HG03520 (cell line): ENCODE measurements around the gene SKP1.

ENCODE experiments used
- ATAC-seq: cut with Tn5 transposase; IDR thresholded peaks from one replicate; pipeline ENCODE4 v1.9.1; 2021; ENCODE audit warnings: mild to moderate bottlenecking, moderate library complexity; ENCODE audit not compliant: unreplicated experiment

Gene SKP1

DNA sequence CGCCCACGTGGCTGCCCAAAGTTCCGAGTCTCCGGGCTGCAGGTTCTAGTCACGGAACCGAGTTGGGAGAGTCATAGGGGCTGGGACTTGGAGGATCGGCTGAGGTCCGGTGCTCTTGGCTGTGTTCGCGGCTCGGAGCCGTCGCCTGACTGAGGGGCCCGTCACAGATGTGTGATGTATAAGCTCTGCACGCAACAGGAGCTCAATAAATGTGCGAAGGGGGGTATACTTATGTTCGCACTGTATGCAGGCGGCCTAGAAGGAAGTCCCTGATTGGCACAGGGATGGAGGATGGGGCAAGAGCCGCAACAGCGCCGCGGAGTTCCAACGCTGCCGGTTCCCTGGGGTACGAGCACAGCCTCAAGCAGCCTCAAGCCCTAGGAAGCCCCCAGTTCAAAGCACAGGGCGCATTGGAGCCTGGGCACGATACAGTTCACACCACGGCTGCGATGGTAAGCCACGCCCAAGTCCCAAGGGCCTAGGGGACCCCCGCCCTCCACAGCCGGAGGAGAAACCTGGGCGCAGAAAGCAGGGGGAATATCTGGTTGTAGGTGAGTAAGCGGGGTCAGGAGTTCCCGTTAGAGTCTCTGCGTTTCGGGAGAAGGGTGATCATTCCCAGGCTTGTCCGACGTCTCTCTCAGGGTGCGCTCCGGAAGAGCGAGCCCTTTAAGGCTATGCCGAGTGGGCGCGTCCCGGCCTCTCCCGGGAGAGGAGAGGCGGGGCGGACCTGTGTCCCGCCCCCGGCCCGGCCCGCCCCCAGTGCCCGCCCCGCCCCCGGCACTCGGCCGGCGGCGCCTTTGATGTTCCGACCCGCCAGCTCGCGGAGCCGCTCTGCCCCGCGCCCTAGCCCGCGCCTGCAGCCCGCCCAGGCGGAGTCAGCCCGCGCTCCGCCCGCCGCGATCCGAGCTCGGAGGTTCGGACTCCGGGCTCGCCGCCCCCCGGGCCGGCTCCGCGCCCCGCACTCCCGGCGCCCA lies 62.6 kb downstream of the SKP1 start, which contains the start of gene TCF7:
Gene TCF7, plus strand, starts transcription at position 780 of the 974 bp plus-strand sequence. CDS start 226 bp downstream, outside the sequence.
- peak; percentile 51 for ATAC-seq

DNA sequence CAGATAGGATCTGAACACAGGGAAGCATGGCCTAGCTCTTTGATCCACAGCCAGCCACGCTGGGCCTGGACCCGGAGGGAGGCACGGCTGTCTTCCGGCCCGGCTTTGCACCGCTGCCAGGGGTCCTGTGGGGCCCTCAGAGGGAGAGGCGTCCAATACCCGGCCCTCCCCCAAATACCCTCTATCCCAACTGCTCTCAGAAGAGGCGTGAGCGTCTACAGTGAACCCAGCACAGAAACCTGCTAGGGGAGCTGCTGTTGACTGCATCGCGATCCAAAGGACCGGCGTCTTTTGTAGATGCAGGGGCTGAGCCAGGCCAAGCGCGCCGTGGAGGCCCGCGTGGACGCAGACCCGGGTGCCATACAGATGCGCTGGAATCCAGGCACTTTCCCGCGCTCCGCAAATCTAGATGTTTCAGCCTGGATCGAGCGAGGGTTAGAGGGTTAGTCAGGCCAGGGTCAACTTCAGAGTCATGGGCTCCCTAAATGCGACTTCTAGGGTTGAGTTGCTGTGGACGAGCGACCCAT lies 63.3 kb downstream of the SKP1 start:
- ATAC-seq, result no peak

DNA sequence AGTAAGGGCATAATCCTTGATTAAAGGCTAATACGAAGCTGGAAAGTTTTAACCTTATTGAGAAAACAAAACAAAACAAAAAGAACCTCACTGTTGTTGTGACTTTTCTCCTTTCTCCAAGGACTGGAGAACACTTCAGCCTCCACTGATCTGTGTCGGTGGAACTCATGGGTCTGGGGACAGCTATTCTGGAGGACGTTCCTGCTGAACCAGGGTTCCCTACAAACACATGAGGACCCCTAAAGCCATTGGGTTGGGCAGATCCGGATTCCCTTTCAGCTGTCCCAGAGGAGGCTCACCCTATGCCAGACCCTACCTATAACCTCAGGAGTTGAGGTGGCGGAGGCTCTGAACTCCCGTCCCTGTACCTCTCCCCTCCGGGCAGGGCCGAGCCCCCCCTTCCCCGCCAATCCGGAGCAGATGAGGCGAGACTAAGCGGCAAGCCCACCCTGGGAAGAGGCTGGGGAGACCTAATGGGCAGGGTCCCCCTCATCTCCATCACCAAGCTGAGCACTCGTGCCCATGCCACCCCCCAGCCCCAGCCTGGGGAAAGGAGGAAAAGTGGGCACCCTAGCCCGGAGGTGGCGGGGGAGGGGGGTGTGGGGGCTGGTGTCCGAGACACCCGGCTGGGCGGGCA lies 63.9 kb downstream of the SKP1 start:
- ATAC-seq, result no peak

DNA sequence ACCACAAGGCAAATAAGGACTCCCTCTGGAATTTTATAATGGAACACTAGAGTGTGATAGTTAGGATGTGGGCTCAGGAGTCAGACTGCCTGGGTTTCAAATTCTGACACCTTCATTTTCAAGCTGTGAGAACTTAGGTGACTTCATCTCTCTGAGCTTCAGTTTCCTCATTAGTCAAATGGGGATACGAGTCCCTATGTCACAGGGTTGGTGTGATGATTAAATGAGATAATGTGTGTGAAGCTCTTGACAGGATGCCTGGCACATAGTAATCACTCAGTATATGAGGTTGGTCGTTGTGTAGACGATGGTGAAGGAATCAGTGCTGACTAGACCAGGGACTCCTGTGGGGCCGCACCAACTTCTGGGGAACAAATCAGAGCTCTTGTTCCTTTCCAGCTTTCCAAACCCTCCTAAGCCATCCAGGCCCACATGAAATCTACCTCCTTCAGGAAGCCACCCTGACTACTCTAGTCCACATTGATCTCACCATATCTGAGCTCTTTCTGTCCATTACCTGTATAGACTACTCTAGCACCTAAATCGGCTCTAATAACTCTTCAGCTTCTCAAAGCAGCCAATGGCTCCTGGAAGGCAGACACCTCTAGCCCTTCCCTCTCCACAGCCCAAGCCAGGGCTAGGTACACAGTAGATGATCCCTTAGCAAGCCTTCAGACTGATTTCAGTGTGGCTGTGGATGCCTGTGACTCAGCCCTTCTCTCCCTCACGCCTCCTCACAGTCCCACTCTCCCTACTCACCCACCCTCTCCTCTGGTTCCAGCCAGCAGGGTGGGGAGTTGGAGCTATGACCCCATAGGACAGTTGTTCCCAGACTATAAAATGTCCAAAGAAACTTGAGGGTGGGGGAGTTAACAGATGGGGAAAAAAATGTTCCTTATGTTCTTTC lies 64.8 kb downstream of the SKP1 start:
- no peak for ATAC-seq

DNA sequence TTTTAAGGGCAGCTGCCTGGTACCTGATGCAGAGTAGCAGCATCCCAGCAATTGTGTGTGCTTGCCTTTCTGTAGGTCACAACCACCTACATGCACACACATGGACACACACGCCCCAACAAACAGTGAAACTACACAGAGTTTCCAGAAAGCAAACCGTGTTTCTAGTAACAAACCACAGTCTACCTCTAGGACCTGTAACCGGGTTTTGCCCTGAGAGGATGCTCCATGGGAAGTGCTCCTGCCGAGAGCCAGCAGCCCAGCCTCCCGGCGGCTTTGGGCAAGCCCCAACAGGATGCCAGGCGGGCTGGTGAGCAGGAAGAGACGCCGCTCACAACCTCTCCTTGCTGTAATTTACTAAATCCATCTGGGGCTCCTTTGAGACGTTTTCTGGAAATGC lies 66.4 kb downstream of the SKP1 start:
- ATAC-seq, result no peak

DNA sequence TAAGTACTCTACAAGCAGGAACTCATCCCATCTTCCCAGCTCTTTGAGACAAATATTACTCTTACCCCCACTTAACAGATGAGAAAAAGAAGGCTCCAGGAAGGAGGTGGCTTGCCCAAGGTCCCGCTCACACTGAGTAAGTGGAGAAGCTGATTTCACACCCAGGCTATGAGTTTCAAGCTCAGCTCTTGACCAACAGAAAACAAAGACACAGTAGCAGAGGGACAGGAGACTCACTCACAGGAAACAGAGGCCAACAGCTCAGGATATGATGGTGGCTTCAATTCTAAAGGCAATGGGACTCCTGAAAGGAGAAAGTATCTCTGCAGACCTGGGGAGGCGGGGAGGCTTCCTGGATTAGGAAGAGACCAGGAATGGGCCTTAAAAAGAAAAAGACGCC lies 69.0 kb downstream of the SKP1 start:
- ATAC-seq, result no peak

DNA sequence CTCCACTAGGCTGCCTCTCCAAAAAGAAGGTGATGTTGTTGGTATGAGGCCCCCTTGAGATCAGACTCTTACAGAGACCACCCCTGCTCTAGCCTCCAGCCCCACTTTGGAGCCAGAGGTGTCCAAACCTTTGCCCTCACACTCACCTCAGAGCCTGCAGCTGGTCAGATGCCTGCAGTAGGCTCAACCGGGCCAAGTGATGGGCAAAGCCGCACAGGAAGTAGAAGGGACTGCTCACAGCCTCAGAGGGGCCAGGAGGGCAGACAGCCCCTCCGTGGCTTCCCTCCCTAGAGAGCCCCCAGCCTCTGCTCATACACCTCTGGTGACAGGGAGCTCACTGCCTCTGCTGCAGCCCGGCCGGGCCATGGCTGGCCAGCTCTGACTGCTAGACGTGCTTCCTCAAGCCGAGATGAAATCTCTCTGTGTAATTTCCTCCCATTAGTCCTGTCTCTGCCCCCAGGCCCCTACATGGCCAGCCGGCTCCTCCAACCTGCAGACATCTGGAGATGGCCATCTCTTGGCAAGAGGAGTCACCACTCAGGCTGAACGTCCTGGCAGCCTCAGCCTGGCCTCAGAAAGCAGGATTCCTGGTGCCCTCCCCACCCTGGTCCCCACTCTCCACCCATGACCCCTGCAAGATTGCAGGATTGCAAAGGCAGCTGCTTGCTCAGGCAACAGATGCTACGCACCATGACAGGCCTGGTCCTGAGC lies 69.6 kb downstream of the SKP1 start:
- ATAC-seq, result no peak

DNA sequence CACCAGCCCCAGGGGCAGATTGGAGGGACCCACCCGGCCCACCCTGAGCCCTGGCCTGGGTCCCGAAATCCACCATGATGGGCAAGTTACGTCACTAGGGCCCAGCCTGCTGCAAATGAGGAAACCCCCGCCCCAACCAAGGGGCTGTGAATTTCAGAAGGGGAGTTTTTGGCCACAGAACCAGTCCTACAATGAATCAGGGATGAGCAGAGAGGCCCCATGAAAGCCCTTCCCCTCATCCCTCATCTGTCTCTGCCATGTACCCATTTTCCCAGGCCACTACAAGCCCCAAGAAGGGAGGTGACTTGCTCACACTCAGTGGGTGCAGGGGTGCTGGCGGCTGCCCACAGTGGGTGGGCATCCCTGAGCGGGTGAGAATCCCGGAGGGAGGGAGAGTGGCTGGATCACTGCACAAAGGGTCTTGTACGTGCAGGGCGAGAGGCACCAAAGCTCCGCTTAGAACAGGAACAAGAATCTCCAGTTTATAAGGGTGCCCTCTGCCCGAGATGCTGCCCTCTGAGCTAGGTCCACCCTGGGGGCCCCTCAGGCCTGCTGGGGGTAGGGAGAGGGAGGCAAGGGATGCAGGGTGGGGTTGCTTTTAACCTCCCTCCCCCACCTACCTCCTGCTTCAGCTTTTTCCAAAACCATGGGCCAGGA lies 72.6 kb downstream of the SKP1 start:
- ATAC-seq, result no peak

DNA sequence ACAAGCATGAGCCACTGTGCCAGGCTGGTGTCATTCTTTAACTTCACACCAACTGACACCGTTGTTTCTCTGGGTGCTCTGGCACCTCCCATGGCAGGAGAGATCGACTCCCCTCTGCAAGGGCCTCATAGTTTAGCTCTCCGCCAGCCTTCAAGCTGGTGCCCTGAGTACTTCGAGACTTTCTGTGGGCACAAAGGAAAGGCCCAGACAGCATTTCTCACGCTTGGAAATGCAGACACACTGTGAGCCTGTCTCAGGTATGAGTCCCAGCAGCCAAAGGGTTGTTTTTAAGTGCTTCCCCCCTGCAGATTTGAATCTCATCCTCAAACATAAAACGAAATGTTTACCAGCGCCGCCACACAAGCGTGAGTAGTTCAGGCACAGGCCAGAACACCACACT lies 73.4 kb downstream of the SKP1 start:
- ATAC-seq, result no peak

DNA sequence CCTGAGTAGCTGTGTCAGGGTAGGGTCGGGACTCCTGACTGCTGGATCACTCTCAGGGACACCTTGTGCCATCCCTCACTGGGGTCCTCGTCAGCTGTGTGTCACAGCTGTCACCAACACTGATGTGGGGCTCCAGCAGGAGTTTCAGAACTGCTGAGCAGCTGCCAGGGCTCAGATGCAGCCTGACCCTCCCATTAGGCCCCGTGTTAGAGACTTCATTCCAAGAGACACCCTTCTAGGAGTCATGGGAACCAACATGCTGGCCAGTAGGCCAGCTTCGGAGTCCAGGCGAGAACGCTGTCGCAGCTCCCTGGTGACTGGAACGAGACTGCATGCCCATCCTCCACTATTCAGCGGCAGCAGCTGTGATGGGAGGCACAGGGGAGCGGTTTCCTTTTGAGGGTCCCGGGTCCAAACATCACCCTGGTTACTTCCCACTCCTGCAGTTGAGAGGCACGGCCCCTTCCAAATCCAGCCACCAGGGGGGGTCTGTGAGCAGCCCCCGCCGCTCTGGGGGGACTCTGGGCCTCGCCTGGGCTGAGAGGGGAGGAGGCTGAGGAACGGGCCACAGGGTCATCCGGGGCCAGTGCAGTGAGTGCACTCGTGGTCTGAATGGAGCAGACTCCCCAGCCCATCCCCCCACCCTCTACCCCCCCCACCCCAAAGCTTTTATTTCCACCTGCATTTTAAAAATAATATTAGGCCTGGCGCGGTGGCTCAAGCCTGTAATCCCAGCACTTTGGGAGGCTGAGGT lies 74.9 kb downstream of the SKP1 start:
- no peak for ATAC-seq

DNA sequence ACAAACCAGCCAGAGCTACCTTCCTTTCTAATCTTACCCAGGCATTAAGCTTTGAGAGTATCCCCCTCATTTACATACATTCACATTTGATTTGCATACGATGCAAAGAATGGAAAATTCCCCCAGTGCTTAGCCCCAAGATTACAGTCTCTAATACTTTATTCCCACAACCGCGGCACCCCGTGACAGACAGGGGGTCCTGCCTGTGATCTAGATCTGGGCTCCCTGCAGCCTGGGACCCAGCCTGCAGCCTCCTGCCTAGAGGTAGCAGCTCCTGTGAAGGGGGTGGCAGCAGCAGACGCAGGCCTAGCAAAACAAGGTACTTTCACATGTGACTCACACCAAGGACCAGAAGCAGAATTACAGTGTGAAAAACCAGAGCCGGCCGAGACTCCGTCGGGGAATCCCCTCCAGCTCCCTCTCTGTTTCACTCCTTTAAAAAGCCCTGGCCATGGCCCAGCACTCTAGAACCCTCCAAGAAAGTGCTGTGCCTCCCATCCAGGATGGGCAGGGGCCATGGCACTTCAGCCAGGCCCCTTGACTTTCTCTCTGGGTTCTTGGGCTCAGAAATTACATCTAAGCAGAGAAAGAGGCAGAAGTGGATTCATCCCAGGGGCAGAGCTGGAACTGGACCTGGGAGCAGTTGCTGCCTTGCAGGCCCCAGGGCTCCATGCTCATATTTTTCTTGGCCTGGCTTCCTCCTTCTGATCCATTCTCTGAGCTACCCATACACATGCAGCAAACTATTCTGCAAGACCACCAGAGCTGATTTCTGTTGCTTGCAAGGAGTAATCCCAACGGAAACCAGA lies 76.3 kb downstream of the SKP1 start:
- ATAC-seq, result peak; percentile 78

DNA sequence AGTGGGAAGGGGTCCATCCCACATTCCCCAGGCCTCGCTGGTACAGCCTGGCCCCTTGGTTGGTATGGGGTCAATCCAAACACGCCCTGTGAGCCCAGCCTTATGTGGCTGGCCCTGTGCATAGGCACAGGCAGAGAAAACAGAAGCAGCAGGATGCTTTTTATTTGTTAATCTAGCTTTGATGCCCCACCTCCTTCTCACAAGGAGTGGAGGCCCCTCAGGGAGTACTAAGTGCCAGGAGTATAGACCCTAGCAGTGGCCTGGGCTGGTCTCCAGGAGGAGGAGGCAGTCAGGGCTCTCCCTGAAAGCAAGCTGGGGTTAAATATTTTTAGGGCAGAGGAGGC lies 76.8 kb downstream of the SKP1 start:
- ATAC-seq, result peak; percentile 17

DNA sequence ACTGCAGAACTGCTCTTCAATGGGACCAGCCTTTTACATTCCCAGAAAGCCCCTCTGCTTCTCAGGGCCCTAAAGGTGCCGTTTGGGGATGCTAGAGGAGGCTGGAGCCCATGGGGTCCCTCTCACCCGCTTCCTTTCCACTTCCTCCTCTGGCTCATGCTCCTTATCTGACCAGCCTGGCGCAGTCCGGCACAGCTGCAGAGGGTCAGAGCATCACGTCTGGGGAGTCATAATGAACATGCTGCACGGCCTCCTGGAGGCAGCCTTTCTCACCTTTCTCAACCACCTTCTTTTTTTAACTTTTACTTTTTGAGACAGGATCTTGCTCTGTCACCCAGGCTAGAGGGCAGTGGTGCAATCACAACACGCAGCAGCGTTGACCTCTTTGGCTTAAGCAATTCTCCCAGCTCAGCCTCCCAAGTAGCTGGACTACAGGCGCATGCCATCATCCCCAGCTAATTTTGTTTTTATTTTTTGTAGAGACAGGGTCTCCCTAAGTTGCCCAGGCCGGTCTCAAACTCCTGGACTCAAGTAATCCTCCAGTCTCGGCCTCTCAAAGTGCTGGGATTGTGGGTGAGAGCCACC lies 77.4 kb downstream of the SKP1 start:
- ATAC-seq, result no peak
